HL-60 (cell line): ENCODE results near the gene SLC38A8.

ENCODE experiments used
- DNase-seq, 2 experiments: peaks; one replicate each; pipeline ENCODE4 v3.0.0-alpha.2; 2010 to 2020; ENCODE audit warnings: low read depth in 1 of 2, low spot score in 1 of 2
- H3K27ac ChIP-seq: fragments of 250-450 bp; sonication (Bioruptor Pico); replicated peaks from 2 replicates; pipeline ENCODE4 v1.5.1; 2020; ENCODE audit warnings: mild to moderate bottlenecking, moderate library complexity
- H3K27me3 ChIP-seq: fragments of 250-450 bp; sonication (Bioruptor Pico); 2 replicates; pipeline ENCODE4 v1.5.1; 2021; ENCODE audit warnings: mild to moderate bottlenecking, moderate library complexity; ENCODE audit not compliant: insufficient read depth, poor library complexity, severe bottlenecking
- H3K4me3 ChIP-seq: replicated peaks from 2 replicates; pipeline ENCODE4 v1.5.1; 2011; ENCODE audit warnings: mild to moderate bottlenecking, control low read depth, low read length; ENCODE audit not compliant: insufficient read depth
- CTCF ChIP-seq: IDR thresholded peaks from one replicate; pipeline ENCODE4 v1.5.1; 2011; ENCODE audit warnings: low read length, control low read depth, inconsistent platforms; ENCODE audit not compliant: insufficient read depth
- GABPA ChIP-seq: IDR thresholded peaks from 2 replicates; pipeline ENCODE4 v1.6.1; 2012; ENCODE audit warnings: low read depth
- POLR2AphosphoS5 ChIP-seq: IDR thresholded peaks from 2 replicates; pipeline ENCODE4 v1.6.1; 2012; ENCODE audit warnings: low read depth
- REST ChIP-seq: IDR thresholded peaks from 2 replicates; pipeline ENCODE4 v1.6.1; 2012; ENCODE audit warnings: low read depth; ENCODE audit not compliant: insufficient replicate concordance
- SPI1 ChIP-seq: IDR thresholded peaks from 2 replicates; pipeline ENCODE4 v1.6.1; 2012; ENCODE audit warnings: low read depth, mild to moderate bottlenecking, borderline replicate concordance

The SLC38A8 gene

GRCh38 chr16:84055801-84056634 lies 13.4 kb upstream of the SLC38A8 start:
- H3K27me3 ChIP-seq = no peaks in the 10 kb centered on the region
- no peak for DNase-seq
- no peak overlapping the region for H3K27ac ChIP-seq
- TF ChIP-seq CTCF (no peak), POLR2AphosphoS5 (no peak), REST (no peak), SPI1 (no peak), GABPA (no peak)
- H3K4me3 ChIP-seq = no peak overlapping the region

GRCh38 chr16:84055366-84055765 lies 12.8 kb upstream of the SLC38A8 start:
- no peak for DNase-seq
- H3K27ac ChIP-seq = no peak overlapping the region

More at GRCh38 chr16:84055366-84055765, 12.8 kb upstream of the SLC38A8 start:
- TF ChIP-seq CTCF (no peak), GABPA (no peak), REST (no peak), POLR2AphosphoS5 (no peak)
- Histone ChIP-seq H3K4me3 (no peak overlapping the region), H3K27me3 (no peaks in the 10 kb centered on the region)
